Myocyte (in vitro differentiated cells): Measurements from ENCODE around the gene SEMA7A. TPM values are rescaled to one million over a fixed set of nuclear protein-coding genes. Genes with fewer than 3 reads are reported as not detected.

Experiments
- DNase-seq: peaks from one replicate; pipeline ENCODE4 v3.0.0-alpha.2; 2012; ENCODE audit warnings: low read depth
- total RNA-seq: library from RNA; depleted of rRNA; stranded (reverse); fragments of >200 nt; gene quantifications from 2 replicates; pipeline ENCODE4 v1.2.3, GENCODE V29; 2014

Gene SEMA7A
- total RNA-seq, 1 donor from 2014 or later = 11.4 TPM

GRCh38 chr15:74451861-74452835 lies 18.4 kb upstream of the SEMA7A start:
- no peak for DNase-seq

- no peak for DNase-seq
These were observed 17.6 kb upstream of the SEMA7A start for GRCh38 chr15:74451322-74451721.

GRCh38 chr15:74449643-74450205 lies 16.0 kb upstream of the SEMA7A start:
- DNase-seq = no peak

DNA sequence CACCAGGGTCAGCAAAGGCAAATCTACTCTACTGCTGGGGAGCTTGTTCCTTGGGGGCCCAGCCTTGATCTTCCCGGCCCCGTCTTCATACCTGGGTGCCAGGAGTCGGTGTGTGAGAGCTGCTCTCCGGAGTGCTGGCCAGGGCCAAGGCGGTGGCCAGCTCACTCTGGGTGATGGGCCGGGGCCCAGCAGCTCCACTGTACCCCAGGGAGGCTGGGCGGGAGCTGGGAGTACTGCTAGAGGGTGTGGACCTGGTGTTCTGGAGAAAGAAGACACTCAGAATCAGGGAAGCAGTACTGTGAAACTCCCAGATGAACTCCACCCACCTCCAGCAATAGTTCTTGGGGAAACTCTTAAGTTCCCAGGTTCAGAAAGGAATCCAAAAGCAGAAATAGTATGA lies 15.3 kb upstream of the SEMA7A start:
- no peak for DNase-seq

DNA sequence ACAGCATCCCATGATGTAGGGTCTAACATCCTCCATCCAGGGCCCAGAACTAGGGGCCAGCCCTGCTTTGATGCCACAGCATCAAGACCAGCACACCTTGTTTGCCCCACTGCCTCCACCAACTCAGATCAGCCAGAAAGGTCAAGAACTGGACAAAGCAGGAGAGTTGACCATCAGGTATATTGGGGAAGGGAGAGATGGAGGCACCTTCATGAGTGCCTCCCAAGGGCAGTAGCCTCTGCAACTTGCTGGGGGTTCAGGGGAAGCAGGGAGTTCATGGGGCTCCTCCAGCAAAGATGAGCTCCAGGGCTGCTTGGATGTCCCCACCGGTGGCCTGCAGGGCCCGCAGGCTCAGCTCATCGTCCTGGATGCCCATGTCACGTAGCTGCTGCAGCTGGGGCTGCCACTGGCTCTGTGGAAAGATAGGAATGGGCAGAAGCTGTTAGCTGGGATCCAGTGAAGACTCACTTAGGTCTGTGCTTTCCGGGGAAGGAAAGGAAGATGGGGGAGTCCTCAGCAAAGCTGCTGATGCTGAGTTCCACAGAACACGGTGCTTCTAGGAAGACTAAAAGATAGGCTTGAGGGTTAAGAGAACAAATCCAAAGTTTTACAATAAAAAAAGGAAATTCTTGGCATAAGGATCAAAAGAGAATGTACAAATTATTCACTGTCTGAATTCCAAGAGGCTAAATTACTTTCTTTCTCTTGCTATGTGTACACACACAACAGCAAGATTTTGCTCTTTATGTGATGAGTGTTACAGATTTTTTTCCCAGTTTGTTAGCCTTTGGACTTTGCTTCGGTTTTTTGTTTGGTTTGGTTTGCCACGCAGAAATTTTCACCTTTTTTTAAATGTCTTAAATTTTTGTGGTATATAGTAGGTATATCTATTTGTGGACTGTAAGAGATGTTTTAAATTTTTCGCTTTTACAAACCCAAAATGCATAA lies 12.3 kb upstream of the SEMA7A start:
- DNase-seq = no peak

- DNase-seq = no peak
These were observed 10.6 kb upstream of the SEMA7A start for GRCh38 chr15:74444106-74445062.

DNA sequence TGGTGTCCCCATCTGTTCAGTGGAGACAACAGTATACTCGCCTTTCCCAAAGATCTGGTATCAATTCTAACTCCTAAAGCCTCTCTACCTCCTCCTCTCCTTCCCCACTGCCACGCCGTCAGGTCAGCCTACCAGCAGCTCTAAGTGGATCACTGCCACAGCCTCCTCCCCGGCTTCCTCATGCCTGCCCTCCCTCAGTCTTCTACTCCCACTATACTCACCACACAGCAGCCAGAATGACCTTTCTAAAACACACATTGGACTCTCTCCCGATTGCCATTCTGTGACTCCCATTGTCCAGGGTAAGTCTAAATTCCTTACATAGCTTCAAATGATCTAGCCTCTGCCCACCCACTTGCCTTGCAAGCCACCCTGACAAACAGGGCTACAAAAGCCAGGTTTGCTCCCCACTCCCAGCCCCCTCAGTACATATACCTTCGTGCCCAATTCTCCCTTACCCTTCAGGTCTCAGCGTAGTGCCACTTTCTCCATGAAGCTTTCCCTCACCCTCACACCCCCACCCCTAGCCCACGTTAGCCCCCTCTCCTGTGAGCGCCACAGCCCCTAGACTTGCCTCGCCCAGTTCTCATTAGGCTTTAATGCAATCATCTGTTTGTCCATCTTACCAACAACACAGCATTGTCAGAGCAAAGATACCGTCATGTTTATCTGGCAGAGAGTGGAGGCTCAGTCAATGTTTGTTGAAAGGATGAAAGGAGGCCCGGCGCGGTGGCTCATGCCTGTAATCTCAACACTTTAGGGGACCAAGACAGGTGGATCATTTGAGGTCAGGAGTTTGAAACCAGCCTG lies 9.5 kb upstream of the SEMA7A start:
- DNase-seq = no peak

DNA sequence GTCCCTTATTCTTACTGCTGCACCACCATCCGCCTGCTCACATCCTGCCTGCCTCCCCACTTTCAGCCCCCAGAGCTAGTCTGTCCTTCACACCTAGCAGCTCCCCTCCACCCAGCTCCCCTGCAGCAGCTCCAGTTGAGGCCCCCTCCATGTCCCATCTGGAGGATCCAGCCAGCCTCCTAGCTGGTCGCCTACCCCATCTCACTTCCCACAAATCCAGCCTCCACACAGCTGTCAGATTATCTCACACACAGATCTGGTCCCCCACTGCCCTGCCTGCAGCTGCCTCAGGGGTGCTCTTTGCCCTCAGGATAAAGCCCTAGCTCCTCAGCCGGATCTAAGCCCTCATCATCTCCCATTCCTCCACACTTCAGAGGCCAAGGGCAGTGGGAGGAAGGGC lies 8.8 kb upstream of the SEMA7A start:
- no peak for DNase-seq

DNA sequence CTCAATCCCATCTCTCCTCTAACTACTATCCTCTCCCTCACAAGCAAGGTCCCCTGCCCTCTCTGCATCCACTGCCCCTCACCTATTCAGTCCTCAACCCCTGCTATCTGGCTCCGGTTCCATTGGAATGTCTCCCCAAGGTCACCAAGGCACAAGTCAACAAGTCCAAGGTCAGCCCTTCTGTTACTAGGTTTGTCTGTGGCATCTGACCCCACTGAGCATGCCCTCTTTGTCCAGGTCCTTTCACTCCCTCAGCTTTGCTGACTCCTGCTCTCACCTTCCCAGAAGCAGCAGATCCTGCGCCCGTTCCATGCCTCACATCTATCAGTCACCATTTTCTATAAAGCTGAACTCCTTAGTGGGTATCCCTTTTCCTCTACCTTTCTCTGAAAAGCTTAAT lies 8.3 kb upstream of the SEMA7A start:
- no peak for DNase-seq

DNA sequence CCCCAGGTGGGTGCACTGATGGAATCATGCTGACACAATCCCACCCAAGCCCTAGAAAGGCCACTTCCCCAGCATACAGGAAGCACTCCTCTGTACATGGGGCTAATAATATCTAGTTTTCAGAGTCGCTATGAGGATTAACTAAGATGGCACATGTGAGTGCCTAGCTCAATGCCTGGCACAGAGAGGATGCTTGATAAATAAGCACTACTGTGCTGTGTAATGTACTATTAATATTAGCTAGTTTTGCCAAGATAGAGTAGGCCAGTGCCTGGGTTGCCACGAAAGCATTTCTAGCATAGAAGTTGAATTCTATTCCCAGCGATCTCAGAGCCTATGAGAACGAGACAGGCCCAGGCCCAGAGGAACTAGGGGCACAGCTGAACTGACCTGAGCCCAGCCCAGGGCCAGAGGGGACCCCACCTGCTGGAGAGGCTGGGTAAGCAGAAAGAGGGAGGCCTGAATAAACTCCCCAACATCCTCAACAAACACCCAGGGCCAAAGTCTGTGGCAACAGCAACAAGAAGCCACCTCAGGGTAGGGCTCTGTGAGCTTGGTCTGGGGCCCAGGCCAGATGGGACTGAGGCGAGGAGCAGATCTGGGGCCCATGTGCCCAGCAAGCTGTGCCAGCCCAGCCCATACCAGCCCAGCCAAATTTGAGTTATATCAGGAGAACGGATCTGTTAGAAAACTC lies 7.6 kb upstream of the SEMA7A start:
- DNase-seq = no peak

DNA sequence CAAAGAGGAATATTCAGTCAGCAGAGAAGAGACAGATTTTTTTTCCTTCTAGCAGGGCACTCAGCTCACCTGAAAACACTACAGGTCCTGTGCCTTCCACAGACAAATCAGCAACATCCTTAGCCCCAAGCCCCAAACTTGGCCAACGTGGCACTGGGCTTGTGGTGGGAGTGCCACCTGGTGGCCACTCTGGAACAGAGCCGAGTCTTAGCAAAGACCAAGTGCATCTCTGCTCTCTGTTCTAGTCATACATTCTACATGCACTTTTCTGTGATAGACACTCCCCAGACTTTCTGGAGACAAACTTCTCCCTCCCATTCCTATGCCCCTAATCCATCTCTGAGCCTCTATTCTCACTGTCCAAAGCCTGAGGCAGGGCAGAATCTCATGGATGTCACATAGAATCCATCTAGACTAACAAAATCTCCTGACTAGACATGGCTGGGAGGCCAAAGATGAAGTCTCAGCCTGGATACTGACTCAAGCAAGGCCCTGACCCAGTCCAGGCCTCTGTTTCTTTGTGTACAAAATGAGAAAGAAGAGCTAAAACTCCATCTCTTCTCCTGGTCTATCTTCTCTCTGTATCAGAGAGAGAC lies 5.1 kb upstream of the SEMA7A start:
- DNase-seq = peak; percentile 78

- DNase-seq = no peak
These were observed 4.4 kb upstream of the SEMA7A start for GRCh38 chr15:74438206-74438605.

GRCh38 chr15:74434263-74435136 lies 742 bp upstream of the SEMA7A start:
- no peak for DNase-seq

GRCh38 chr15:74432968-74433591 lies 678 bp downstream of the SEMA7A start:
- no peak for DNase-seq

GRCh38 chr15:74432271-74432967 lies 1.3 kb downstream of the SEMA7A start:
- DNase-seq = no peak

- DNase-seq = peak; percentile 68
These were observed 2.1 kb downstream of the SEMA7A start for GRCh38 chr15:74431645-74432044.
